DMS53 treated with DMSO at 0.1 percent for 48 hours (cell line): Measurements from ENCODE around the gene PLXDC2.
"Not testable (repeated sequence)": the region's sequence is repeated elsewhere in the genome, so short reads cannot be mapped to it uniquely, and the experiment has no call there.

Experiments used
- DNase-seq: peaks from one replicate; lab custom pipeline; 2025; ENCODE audit not compliant: unreplicated experiment; lab: John Stamatoyannopoulos, UW

The PLXDC2 gene

GRCh38 chr10:20029523-20029922 lies 213.3 kb downstream of the PLXDC2 start:
- DNase-seq: no peak

GRCh38 chr10:20033476-20033875 lies 217.2 kb downstream of the PLXDC2 start:
- no peak for DNase-seq

- DNase-seq: no peak
These were observed 218.5 kb downstream of the PLXDC2 start for GRCh38 chr10:20034732-20035131.

DNA sequence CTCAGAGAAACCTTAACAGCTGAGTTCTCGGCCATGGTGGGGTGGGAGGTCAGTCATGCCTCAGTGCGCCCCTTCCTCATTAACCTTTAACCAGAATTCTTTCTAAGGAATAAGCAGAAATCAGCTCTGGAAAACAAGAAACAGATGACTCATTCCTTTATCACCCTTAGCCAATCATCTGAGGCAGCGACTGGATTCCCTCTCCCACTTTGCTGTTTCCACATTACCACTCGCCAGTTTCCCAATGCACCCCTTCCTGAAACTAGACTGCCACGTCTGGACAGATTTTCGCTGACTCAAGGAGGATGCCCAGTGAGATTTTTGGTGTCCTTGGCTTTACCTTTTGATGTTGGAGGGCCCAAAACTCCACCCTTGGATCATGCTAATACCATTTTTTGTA lies 223.8 kb downstream of the PLXDC2 start:
- no peak for DNase-seq

DNA sequence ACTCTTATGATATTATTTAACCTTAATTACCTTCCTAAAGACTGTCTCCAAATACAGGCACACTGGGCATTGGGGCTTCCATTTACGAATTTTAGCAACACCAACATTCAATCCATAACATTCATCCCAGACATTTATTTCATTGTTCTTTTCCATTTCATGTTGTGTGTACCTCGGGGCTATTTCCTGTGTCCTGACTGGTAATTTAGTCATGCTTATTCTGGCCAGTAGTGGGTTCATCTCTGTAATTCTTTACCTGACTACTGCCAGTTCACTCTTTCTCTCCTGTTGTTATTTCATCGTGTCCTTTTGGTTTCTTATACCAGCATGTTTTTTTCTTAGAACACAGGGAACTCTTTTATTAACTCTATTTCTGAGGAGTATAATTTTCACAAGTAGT lies 225.7 kb downstream of the PLXDC2 start:
- no peak for DNase-seq

- DNase-seq: not testable (repeated sequence)
These were observed 228.9 kb downstream of the PLXDC2 start for GRCh38 chr10:20045100-20045499.

- DNase-seq: no peak
These were observed 231.9 kb downstream of the PLXDC2 start for GRCh38 chr10:20048161-20048560.

- no peak for DNase-seq
These were observed 241.9 kb downstream of the PLXDC2 start for GRCh38 chr10:20058135-20058534.

GRCh38 chr10:20059084-20059835 lies 243.0 kb downstream of the PLXDC2 start:
- DNase-seq: no peak

- DNase-seq: no peak
These were observed 249.6 kb downstream of the PLXDC2 start for GRCh38 chr10:20065814-20066213.

GRCh38 chr10:20073167-20073566 lies 256.9 kb downstream of the PLXDC2 start:
- DNase-seq: no peak

DNA sequence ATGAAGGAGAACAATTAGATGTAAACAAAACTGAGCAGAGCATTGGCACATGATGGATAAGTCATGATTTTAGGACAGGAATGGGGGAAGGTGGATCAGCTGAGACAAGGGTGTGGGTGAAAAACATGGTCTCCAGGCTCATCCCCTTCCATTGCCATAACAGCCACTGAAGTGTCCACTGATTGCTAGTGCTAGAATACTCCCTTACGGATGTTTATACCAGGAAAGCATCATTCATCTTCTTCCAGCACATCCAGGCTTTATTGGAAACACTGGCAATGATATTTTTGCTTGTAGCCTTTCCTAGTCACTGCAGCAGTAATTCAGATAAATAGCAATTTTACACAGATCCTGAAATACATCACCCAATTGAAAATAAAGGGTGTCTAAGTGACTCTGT lies 259.5 kb downstream of the PLXDC2 start:
- DNase-seq: no peak

DNA sequence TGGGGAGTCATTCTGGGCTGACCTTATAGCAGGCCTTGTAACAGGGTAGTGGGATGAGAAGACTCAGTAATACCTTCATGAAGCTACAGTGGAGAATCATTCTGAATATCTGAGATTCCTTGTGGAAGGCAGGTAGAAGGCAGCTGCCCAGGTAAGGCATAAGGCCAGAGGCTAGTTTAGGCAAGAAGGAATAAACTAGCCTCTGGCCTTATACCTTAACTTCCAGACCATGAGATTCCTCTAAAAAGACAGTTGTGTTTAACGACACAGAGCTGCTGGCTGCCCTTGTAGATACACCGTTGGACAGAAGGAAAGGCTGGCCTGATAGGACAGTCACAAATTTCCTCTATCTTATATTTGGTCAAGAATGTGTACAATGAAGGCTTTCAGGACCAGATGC lies 268.2 kb downstream of the PLXDC2 start:
- DNase-seq: no peak

- DNase-seq: no peak
These were observed 268.9 kb downstream of the PLXDC2 start for GRCh38 chr10:20085115-20085514.

DNA sequence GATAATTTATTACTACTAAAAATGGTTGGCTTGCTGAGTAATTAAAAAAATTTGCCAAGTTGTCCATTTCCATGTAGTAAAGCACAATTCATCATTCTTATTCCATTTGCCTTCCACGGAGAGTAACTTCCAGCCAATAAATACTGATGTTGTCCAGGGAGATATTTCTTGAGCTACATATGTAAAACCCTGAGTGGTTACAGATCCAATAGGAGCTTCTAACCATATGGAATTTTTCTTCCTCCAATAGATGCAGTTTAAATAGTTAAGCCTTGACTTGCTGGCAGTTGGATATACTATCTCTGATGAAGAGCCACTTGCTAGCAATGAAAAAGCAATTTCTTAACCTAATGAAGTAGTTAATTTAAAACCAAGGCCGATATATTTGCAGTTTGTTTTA lies 271.1 kb downstream of the PLXDC2 start:
- no peak for DNase-seq

GRCh38 chr10:20088061-20088701 lies 271.9 kb downstream of the PLXDC2 start:
- no peak for DNase-seq

DNA sequence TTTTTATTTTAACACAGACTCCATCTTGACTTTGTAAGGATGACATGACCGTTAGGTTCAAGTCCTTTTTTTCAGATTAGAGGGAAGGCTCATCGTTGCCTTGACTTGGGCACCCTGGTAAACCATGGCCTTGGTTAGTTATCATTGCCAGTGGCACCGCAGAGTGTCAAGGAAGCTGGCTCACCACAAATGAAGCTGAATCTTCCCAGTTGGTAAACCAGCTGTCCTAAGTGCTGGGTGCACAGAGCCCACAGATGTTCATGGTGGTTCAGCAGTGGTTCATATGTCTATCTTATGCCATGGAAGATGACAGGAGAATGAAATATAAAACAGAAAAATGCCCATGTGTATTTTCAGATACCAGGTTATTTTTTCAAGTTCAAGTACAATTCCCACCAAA lies 273.6 kb downstream of the PLXDC2 start:
- no peak for DNase-seq

GRCh38 chr10:20090831-20091230 lies 274.6 kb downstream of the PLXDC2 start:
- DNase-seq: no peak

DNA sequence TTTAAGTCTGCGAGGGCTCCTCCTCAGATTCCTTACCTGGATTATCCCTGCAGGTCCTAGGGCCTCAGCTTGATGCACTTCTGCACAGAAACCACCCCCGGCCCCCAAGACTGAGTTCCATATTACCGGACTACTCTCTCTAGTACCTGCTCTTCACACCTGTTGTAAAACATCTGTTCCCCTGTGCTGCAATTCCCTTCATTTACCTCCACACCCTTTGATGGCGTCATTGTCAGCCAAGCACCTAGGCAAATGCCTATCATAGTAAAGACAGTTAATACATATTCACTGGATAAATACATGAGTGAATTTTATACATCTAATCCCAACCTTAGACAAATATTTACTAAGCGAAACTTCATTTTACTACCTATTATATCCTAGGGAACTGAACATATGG lies 275.5 kb downstream of the PLXDC2 start:
- no peak for DNase-seq

DNA sequence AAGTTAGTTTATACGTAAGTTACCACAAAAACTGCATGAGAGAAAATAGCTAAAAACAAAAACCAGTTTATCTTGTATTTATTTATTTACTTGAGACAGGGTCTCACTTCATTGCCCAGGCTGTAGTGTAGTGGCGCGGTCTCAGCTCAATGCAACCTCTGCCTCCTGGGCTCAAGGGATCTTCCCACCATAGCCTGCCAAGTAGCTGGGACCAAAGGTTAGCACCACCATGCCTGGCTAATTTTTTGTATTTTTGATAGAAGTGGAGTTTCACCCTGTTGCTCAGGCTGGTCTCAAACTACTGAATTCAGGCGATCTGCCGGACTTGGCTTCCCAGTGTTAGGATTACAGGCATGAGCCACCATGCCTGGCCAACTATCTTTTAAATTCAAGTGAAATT lies 277.4 kb downstream of the PLXDC2 start:
- no peak for DNase-seq

GRCh38 chr10:20094226-20094976 lies 278.2 kb downstream of the PLXDC2 start:
- DNase-seq: no peak

GRCh38 chr10:20100171-20100570 lies 283.9 kb downstream of the PLXDC2 start:
- DNase-seq: no peak
